Activated T-cell treated with anti-CD3 and anti-CD28 coated beads for 24 hours (primary cell): Measurements from ENCODE around the gene CLK2.
"Not testable (repeated sequence)": the region's sequence is repeated elsewhere in the genome, so short reads cannot be mapped to it uniquely, and the experiment has no call there.

Experiments used
- DNase-seq: peaks from one replicate; pipeline ENCODE4 v3.0.0-alpha.2; 2020; ENCODE audit warnings: low read depth

CLK2 gene

GRCh38 chr1:155296661-155297060 is 23.4 kb upstream of the CLK2 start:
- no peak for DNase-seq

GRCh38 chr1:155295942-155296267 is 22.6 kb upstream of the CLK2 start:
- no peak for DNase-seq

- no peak for DNase-seq
Observed at GRCh38 chr1:155295183-155295941, 22.1 kb upstream of the CLK2 start.

GRCh38 chr1:155294520-155295182 is 21.3 kb upstream of the CLK2 start:
- no peak for DNase-seq

GRCh38 chr1:155293086-155293749 is 19.9 kb upstream of the CLK2 start:
- DNase-seq = no peak

GRCh38 chr1:155291006-155291405 is 17.7 kb upstream of the CLK2 start:
- DNase-seq = not testable (repeated sequence)

DNA sequence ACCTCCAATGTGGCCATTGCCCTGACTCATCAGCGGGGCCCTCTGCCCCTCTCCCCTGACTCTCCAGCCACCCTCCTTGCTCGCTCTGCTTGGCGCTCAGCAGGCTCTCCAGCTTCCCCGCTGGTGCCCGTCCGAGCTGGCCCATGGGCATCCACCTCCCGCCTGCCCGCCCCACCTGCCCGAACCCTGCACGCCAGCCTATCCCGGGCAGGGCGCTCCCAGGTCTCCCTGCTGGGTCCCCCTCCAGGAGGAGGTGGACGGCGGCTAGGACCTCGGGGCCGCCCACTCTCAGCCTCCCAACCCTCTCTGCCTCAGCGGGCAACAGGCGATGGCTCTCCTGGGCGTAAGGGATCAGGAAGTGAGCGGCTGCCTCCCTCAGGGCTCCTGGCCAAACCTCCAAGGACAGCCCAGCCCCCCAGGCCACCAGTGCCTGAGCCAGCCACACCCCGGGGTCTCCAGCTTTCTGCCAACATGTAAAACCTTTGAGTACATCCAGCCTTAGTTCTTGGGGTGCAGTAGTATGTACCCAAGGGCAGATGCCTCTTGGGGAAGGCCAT is 14.8 kb upstream of the CLK2 start:
- no peak for DNase-seq

DNA sequence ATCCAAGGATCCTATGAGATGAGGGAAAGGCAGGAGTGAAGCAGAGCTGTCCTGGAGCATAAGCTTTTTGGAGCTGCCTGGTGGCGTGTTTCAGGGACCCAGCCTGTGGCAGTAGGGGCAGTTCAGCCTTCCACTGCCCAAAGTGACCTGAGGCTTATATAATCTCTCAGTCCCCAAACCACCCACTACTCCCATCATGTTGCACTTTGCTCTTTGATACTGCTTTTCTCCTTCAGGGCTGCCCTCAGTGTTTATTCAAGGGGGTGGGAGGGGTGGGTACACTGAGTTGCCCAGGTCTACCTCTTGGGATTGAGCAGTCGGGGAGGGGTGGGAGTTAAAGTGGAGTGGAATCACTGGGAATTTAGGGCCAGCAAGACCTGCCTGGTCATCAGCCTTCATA is 13.2 kb upstream of the CLK2 start:
- no peak for DNase-seq

GRCh38 chr1:155285631-155286044 is 12.3 kb upstream of the CLK2 start:
- DNase-seq = no peak

GRCh38 chr1:155285063-155285462 is 11.8 kb upstream of the CLK2 start:
- DNase-seq = no peak

GRCh38 chr1:155284476-155284875 is 11.2 kb upstream of the CLK2 start:
- no peak for DNase-seq

- no peak for DNase-seq
Observed at GRCh38 chr1:155282488-155283091, 9.3 kb upstream of the CLK2 start.

DNA sequence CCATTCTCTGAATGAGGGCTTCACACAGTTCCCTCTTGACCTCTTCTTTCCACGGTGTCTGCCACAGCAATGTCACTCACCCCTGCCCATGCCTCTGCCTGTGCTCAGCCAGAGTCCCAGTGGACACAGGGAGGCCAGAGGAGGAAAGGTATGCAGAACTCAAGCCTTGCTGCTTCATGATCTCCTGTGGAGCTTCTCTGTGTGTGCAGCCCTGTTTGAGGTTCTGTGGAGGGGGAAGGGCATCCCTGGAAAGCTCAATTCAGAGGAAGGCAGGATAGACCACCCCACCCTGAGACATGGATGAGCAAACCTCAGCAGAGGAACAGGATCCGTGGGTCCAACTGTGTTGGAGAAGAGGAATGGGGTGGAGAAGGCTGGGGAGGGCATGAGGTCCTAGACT is 6.0 kb upstream of the CLK2 start:
- DNase-seq = no peak

DNA sequence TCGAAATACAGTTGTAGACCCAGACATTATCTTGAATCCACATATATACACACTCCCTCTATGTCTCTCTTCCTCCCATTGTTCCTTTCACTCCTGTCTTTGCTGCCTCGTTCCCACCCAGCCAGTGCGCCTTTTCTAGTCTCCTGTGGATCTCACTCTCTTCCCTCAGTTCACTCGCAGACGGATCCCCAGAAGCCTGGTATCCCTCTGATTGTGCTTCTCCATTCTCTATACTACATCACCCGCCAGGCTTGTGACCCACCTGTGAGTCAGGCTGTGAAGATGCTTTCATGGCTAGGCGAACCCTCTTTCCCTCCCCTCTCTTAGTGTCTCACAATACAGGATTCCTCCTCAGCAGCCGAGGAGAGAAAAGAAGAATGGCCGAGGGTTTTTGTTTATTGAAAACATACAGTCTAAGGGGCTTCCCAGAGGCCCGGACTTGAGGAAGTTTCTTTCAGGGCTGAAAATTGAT is 5.4 kb upstream of the CLK2 start:
- DNase-seq = no peak

DNA sequence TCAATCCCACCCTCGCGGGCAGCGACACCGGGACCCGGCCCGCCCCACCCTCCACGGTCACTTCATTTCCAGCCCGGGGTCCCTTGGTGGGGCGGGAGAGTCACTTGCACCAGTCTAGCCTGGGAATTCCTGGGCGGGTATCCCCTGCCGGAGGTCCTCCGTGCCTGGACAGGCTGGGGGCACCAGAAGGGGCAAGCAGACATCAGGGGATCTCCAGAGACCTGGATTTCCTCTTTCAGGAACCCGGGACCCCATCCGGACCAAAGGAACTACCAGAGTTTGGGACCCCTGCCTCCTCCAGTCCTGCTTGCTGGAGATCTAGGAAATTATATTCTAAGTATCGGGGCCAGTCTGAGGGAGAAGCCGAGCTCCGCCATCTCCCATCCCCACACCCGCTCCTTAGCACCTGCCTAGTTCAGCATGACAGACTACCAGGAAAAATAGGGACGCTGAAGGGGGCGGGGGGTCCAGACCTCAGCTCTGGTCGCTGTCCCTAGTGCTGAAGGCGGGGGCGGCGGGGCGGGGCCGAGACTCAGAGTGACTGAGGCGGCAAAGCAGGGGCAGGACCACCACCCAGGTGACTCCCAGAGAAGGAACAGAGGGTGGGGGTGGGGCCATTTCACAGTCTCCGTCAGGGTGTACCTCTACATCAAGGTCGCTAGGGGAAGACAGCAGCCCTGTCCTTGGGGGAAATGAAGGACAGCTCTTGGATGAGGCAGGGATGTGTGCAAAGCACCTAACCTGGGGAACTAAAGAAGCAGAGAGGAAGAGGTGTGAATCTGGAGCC is 4.8 kb upstream of the CLK2 start:
- DNase-seq = peak; percentile 51

GRCh38 chr1:155277070-155277901 is 4.0 kb upstream of the CLK2 start, which contains the start of gene HCN3:
Gene HCN3 (plus strand): TSS chr1:155277463. CDS start chr1:155277591, 128 bp downstream.
- DNase-seq = peak; percentile 95

DNA sequence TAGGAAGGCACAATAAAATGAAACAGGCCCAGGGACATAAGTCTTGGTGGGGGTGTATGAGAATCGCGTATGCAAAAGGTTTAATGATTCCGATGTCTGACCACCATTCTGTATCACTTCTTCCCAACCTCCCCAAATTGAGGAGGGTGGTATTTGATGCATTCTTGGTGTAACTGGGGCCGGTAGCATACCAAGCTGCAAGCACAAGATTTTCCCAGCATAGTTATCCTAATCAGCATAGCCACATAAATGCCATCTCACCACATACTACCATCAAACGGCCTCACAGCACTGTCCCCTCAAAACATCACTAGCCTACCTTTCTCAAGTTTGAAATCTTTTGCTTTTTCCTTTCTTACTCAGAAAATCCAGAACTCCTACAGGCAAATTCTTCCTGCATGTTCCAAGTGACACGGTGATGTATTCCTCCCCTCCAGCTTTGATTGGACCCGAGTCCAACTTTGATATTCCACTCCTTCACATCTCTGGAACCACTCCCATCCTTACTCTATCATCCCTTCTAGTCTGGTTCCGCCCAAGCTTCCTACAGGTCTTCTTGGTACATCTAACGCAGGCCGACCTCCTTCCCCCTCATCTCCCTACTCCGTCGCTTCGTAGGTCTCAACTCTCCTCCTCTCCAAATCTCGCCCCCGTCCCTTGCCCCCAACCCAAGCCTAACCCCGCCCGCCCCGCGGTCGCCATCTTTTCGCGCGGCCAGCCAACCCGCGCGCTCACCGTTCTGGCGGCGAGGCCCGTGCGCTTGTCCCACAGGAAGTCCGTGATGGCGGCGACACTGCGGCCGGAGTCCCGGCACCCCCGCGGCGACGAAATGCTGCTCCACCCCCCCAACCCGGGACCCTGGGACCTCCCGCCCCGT is 600 bp downstream of the CLK2 start:
- no peak for DNase-seq

DNA sequence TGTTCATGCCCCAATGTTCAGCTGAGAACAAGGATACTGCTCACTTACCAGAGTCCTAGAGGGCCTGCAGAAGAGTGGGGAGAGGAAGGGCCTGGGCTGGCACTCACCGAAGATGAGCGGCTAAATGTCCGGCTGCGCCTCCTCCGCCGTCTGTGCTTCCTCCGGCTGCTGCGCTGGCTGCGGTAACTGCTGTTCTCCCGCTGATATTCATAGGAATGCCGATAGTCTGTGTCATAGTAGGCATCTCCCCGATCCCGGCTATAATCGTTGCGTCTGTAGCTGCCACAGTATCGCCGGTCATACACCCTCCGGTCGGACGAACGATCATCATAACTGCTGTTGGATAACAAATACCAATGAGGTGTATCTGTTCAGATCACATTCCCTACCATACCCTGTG is 3.9 kb downstream of the CLK2 start:
- DNase-seq = no peak

GRCh38 chr1:155268630-155269029 is 4.7 kb downstream of the CLK2 start:
- DNase-seq = no peak

GRCh38 chr1:155267373-155267772 is 5.9 kb downstream of the CLK2 start:
- DNase-seq = no peak
